Peyer's patch (tissue), 4 donors: ENCODE results near the gene ICA1L.

Source experiments
- POLR2A ChIP-seq, 2 donors: fragments of 450-650 bp; IDR thresholded peaks; one replicate each; pipeline ENCODE4 v1.5.1; 2017; ENCODE audit warnings: antibody characterized with exemption in 2 of 2, mild to moderate bottlenecking in 2 of 2, moderate library complexity in 2 of 2
- TF ChIP-seq, protein P1 (sequence below), 6 experiments: fragments of 450-650 bp in 4 of 6; fragments of 200-600 bp in 2 of 6; sonication (generic) in 1 of 6; IDR thresholded peaks; one replicate each; pipeline ENCODE4 v1.5.1; 2017 to 2019; ENCODE audit warnings: antibody characterized with exemption in 6 of 6, mild to moderate bottlenecking in 3 of 6, moderate library complexity in 1 of 6

GRCh38 chr2:202814226-202814625, 57.3 kb downstream of the ICA1L start:
- TF ChIP-seq, protein P1, sequence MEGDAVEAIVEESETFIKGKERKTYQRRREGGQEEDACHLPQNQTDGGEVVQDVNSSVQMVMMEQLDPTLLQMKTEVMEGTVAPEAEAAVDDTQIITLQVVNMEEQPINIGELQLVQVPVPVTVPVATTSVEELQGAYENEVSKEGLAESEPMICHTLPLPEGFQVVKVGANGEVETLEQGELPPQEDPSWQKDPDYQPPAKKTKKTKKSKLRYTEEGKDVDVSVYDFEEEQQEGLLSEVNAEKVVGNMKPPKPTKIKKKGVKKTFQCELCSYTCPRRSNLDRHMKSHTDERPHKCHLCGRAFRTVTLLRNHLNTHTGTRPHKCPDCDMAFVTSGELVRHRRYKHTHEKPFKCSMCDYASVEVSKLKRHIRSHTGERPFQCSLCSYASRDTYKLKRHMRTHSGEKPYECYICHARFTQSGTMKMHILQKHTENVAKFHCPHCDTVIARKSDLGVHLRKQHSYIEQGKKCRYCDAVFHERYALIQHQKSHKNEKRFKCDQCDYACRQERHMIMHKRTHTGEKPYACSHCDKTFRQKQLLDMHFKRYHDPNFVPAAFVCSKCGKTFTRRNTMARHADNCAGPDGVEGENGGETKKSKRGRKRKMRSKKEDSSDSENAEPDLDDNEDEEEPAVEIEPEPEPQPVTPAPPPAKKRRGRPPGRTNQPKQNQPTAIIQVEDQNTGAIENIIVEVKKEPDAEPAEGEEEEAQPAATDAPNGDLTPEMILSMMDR (IDR thresholded peaks at IDR 0.05): no peak
- TF ChIP-seq POLR2A (IDR thresholded peaks at IDR 0.05): no peak
